Mucosa of descending colon (tissue), 3 donors: Measurements from ENCODE around the gene FYN. TPM values are rescaled to one million over a fixed set of nuclear protein-coding genes. Genes with fewer than 3 reads are reported as not detected.
"Not testable (repeated sequence)": the region's sequence is repeated elsewhere in the genome, so short reads cannot be mapped to it uniquely, and the experiment has no call there.

Experiments
- ATAC-seq: fragments of 200-7000 bp; cut with Tn5 transposase; one replicate; pipeline ENCODE4 v1.9.1; 2020; ENCODE audit warnings: mild to moderate bottlenecking, moderate library complexity
- DNase-seq, 3 donors: peaks; one replicate each; pipeline ENCODE4 v3.0.0-alpha.2; 2020
- H3K36me3 ChIP-seq: fragments of 200-600 bp; one replicate; pipeline ENCODE4 v1.8.0; 2021; ENCODE audit warnings: low read depth, mild to moderate bottlenecking
- H3K4me1 ChIP-seq: fragments of 200-600 bp; one replicate; pipeline ENCODE4 v1.8.0; 2021; ENCODE audit warnings: low read depth, mild to moderate bottlenecking
- H3K4me3 ChIP-seq: fragments of 200-600 bp; one replicate; pipeline ENCODE4 v1.8.0; 2021; ENCODE audit warnings: mild to moderate bottlenecking
- H3K9me3 ChIP-seq: fragments of 200-600 bp; one replicate; pipeline ENCODE4 v1.8.0; 2021; ENCODE audit warnings: mild to moderate bottlenecking
- intact Hi-C, 2 donors: fragments of 100-400 bp; cut with DNase I in 1 of 2; cut with micrococcal nuclease in 1 of 2; formaldehyde crosslinking; loops; one replicate each; pipeline versions ENCODE4 v1.11.0 to v1.11.1; 2022; cut with DNase I, micrococcal nuclease
- total RNA-seq, 3 donors: library from RNA; stranded (reverse); fragmentation: NEBNext Ultra II Directional in 2 of 3; extraction: Animal tissue kit (Norgen Biotek cat#: 25700) in 2 of 3; gene quantifications; one replicate each; pipeline versions ENCODE4 v1.2.1 to v1.2.4, GENCODE V29; 2021 to 2023
- TF ChIP-seq, protein P1 (sequence below): fragments of 200-600 bp; IDR thresholded peaks from one replicate; pipeline ENCODE4 v1.8.0; 2022; ENCODE audit warnings: antibody characterized with exemption, mild to moderate bottlenecking
- donor health status: DM: no; HTN: no; CAD: no; lungs with moderate emphysema.
- donor health status: DM: no; HTN: no; CAD: no.
- donor health status: DM: no; HTN: yes; CAD: no.

The FYN gene
- total RNA-seq, 3 donors from 2014 or later, result 15.0 to 63.0 (median 24.8) TPM

DNA sequence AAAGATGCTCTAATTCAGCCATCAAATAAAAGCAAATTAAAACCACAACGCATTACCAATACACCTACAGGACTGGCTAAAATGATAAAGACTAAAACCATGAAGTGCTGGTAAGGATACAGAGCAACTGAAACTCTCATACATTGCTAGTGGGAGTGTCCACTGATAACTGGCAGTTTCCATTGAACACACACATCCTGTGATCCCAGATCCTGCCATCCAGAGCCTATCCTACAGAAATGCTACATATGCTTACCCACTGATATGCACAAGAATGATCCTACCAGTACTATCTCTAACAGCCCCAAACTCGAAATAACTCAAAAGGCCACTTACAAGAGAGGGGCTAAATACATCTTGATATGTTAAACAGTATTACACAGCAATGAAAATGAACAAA lies 81.0 kb downstream of the FYN start:
- intact Hi-C loops, result no loop called here
- Histone ChIP-seq H3K4me3 (no peak overlapping the region), H3K9me3 (no peaks in the 10 kb centered on the region), H3K4me1 (peaks cover 5% of the 10 kb centered on the region), H3K36me3 (no peaks in the 10 kb centered on the region)
- TF ChIP-seq, protein P1, sequence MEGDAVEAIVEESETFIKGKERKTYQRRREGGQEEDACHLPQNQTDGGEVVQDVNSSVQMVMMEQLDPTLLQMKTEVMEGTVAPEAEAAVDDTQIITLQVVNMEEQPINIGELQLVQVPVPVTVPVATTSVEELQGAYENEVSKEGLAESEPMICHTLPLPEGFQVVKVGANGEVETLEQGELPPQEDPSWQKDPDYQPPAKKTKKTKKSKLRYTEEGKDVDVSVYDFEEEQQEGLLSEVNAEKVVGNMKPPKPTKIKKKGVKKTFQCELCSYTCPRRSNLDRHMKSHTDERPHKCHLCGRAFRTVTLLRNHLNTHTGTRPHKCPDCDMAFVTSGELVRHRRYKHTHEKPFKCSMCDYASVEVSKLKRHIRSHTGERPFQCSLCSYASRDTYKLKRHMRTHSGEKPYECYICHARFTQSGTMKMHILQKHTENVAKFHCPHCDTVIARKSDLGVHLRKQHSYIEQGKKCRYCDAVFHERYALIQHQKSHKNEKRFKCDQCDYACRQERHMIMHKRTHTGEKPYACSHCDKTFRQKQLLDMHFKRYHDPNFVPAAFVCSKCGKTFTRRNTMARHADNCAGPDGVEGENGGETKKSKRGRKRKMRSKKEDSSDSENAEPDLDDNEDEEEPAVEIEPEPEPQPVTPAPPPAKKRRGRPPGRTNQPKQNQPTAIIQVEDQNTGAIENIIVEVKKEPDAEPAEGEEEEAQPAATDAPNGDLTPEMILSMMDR, result no peak
- ATAC-seq, result no peak
- DNase-seq, result no peak

DNA sequence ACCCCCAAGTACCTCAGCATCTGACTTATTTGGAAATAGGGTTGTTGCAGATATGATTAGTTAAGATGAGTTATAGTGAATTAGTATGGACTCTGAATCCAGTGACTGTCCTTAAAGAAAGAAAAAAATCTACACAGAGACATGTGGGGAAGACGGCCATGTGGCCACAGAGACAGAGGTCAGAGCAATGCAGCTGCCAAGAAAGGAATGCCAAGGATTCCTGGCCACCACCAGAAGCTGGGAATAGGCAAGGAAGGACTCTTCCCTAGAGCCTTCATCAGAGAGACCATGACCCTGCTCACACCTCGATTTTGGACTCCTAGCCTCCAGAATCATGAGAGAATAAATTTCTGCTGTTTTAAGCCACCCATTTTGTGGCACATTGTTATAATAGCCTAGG lies 81.8 kb downstream of the FYN start:
- Histone ChIP-seq H3K9me3 (no peaks in the 10 kb centered on the region), H3K36me3 (no peaks in the 10 kb centered on the region), H3K4me3 (no peak overlapping the region), H3K4me1 (peaks cover 5% of the 10 kb centered on the region)
- ATAC-seq (no peak), DNase-seq (no peak)
- intact Hi-C loops, result no loop called here
- TF ChIP-seq, protein P1, result no peak

DNA sequence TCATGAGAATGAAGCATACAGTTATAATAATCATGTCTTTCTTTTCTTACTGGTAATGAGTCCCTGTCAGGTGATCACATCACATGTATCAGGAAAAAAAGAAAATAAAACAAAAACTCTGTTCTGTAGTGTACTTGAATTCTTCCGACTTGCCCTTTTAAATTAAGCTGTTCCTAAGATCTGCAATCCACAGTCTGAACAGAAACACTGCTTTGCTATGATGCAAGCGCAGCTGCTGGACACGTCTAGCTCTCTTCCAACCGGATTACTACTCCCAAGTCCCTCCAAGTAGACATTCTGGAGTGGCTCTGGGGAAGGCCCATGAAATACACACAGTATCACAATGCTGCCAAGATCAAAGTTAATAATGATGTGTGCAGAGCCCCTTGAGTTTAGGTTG lies 83.7 kb downstream of the FYN start:
- Histone ChIP-seq H3K36me3 (no peaks in the 10 kb centered on the region), H3K9me3 (no peaks in the 10 kb centered on the region), H3K4me3 (no peak overlapping the region), H3K4me1 (peaks cover 5% of the 10 kb centered on the region)
- TF ChIP-seq, protein P1, result no peak
- no peak for DNase-seq
- intact Hi-C loops, result no loop called here
- ATAC-seq, result no peak

DNA sequence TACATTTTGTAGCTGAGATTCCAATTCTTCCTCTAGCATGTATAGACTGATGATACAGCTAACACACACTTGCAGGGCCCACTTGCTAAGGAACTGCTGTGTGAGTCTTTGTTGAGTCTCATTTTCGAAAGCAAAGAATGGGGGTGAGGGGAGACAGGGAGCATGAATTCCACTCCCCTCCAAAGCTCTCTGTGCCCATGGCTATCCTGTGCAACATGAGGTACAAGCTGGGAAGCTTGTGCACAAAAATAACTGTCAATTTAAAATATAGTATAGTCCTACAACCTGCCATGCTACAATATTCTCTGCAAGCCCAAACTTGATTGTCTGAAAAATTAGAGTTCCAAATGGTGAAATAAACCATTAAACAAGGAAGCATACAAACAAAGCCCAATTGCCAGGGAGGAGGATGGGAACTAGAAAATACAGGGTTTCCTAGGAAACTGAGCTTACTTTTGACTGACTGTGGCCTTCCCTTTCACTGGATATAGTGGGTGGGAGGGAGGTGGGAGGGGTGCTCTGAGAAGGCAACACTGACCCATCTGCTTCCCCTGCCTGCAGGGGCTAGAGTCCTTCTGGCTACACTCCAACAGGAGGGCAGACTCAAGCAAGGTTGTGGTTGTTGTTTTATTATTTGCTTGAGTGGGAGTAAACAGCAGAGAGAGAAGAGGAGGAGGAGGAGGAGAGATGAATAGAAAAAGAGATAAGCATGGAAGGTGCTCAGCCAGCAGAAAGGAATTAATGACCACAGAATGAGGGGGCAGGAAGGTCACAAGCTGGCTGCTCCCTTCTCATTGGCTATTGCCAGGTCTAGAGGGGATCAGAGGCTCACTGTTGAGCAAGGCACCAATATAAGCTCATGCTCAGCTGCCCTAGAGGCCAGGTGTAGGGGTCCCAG lies 84.6 kb downstream of the FYN start:
- Histone ChIP-seq H3K36me3 (no peaks in the 10 kb centered on the region), H3K4me1 (peaks cover 5% of the 10 kb centered on the region), H3K9me3 (no peaks in the 10 kb centered on the region), H3K4me3 (no peak overlapping the region)
- DNase-seq (no peak), ATAC-seq (no peak)
- intact Hi-C loops, result no loop called here
- TF ChIP-seq, protein P1, result no peak

DNA sequence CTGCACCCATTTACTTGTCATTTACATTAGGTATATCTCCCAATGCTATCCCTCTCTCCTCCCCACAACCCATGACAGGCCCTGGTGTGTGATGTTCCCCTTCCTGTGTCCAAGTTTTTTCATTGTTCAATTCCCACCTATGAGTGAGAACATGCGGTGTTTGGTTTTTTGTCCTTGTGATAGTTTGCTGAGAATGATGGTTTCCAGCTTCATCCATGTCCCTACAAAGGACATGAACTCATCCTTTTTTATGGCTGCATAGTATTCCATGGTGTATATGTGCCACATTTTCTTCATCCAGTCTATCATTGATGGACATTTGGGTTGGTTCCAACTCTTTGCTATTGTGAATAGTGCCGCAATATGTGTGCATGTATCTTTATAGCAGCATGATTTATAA lies 87.1 kb downstream of the FYN start:
- intact Hi-C loops, H3K4me1 ChIP-seq, H3K4me3 ChIP-seq, ATAC-seq, H3K36me3 ChIP-seq, H3K9me3 ChIP-seq, DNase-seq: not testable (repeated sequence)

DNA sequence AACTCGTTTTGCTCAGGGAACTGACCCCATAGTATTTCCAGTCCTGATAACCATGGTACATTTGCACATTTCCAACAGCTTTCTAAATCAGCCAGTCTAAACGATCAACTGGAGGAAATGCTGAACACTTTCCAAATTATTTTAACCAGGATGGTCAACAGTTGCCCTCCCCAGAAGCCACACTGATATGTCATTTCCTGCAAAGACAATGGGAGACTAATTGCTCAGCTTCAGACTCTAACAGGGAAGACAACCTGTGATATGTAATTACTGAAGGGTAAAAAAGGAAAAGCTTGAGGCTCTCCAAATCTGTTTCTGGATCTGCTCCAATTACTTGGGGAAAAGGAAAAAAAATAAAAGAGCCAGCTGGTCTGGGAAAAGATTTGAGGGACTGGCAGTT lies 88.8 kb downstream of the FYN start:
- TF ChIP-seq, protein P1, result no peak
- DNase-seq, result no peak
- H3K4me1 ChIP-seq, result peaks cover 5% of the 10 kb centered on the region
- no peaks in the 10 kb centered on the region for H3K36me3 ChIP-seq
- no peaks in the 10 kb centered on the region for H3K9me3 ChIP-seq
- ATAC-seq, result no peak
- intact Hi-C loops, result no loop called here
- H3K4me3 ChIP-seq, result no peak overlapping the region
